Measurements from ENCODE around the gene NFXL1.

Gene NFXL1

DNA sequence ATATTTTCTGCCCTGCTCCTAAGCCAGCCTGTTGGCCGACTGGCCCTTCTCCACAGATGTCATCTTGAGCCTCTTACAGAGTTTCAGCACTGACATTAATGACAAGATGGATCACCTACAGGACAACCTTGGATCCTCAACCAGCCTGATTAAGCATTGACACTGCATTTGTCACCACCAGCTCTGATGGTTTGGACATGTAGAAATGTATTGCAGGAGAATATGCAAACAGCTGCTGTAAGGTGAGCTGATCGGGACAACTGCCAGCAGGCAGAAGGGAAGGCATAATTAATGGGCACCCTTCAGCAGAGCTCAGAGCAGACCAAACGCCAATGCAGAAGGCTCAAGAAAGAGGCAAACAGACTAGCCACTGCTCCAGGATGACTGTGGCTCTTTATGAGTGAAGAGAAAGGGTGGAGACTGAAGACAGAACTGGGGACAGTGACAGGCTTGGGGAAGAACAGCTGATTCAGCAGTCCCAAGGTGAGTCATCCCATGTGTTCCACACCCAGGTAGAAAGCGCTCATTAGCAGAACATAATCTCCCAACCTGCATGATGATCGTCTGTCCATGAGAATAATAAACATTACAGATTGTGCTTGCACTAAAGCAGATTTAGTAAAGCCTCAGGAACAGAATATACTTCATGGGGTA is 83.2 kb downstream of the NFXL1 start:
- no peak for DNase-seq (ENCODE audit: low spot score)

- DNase-seq (ENCODE audit: low spot score), result peak; percentile 6
Observed at GRCh38 chr4:47830265-47831025, 83.9 kb downstream of the NFXL1 start.

GRCh38 chr4:47829438-47829837 is 84.9 kb downstream of the NFXL1 start:
- DNase-seq (ENCODE audit: low spot score), result no peak

- no peak for DNase-seq (ENCODE audit: low spot score)
Observed at GRCh38 chr4:47827343-47828047, 86.9 kb downstream of the NFXL1 start.

GRCh38 chr4:47824840-47825239 is 89.5 kb downstream of the NFXL1 start:
- peak; percentile 35 for DNase-seq (ENCODE audit: low spot score)

DNA sequence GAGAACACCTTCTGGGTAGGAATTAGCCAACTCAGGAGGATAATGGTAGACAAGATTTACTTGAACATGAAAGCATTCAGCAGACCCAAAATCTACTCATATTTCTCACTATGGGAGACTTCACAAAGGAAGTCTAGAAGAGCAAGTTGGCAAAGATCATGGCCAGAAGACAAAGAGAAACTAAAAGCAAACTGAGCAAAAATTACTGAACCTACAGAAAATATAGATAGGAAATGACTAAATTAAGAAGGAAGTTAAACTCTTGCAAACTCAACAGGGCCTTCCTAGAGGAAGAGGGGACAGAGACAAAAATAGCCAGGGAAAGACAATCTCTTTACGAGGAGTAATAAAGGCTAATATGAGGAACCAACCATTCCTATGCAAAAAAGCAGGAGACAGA is 95.2 kb downstream of the NFXL1 start:
- no peak for DNase-seq (ENCODE audit: low spot score)

GRCh38 chr4:47817275-47817674 is 97.1 kb downstream of the NFXL1 start:
- no peak for DNase-seq (ENCODE audit: low spot score)

DNA sequence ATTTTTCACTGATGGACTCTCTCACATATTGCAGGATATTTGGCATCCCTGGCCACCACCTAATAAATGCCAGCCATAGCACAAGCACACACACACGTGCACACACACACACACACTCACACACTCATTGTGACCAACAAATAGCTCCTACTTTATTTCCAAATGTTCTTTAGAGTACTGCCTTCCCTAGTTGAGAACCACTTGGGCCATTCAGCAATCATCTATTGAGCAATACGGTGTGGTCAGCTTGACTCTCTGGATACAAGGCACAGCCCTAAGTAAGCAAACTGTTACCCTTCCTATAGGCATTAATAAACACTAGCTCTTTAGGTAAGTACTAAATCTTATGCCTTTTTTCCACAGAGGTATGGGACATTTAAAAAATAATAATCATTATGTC is 97.6 kb downstream of the NFXL1 start:
- no peak for DNase-seq (ENCODE audit: low spot score)

DNA sequence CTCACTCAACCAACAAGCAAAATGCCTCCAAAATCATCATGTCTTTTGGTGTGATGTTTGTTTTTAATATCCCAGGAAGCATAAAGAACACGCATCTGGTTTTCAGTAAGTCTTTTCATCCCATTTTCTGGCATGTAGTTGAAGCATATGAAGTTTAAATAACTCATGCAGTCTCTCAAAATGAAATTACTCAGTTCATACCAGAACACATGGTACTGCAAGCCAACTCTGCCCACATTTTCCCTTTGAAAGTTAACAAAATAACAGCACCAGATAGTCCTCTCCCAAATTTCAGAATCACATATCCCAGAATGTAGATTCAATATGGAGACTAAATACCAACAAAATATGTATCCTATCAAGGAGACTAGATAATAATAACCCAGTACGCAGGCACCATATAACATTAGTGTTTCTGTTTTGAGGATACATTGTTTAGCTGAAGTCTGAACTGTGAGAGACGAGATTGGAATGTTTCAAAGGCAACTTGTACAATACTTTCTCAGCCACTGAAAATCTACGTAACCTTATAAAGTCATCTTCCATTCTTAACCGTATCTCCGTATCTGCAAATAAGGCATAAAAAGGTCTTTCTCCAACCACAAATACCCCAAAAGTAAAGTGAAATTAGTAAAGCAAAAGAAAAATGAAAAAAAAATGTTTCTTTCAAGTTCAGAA is 99.6 kb downstream of the NFXL1 start:
- no peak for DNase-seq (ENCODE audit: low spot score)

- no peak for DNase-seq (ENCODE audit: low spot score)
Observed at GRCh38 chr4:47809654-47810203, 104.7 kb downstream of the NFXL1 start.

DNA sequence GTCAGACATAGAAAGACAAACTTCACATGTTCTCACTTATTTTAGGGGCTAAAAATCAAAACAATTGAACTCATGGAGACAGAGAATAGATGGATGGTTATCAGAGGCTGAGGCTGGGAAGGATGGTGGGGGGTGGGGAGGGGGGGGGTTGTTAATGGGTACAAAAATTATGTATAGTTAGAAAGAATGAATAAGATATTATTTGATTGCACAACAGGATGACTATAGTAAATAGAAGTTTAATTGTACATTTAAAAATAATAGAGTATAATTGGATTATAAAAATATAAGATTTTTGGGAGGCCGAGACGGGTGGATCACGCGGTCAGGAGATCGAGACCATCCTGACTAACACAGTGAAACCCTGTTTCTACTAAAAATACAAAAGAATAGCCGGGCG is 109.8 kb downstream of the NFXL1 start:
- no peak for DNase-seq (ENCODE audit: low spot score)

DNA sequence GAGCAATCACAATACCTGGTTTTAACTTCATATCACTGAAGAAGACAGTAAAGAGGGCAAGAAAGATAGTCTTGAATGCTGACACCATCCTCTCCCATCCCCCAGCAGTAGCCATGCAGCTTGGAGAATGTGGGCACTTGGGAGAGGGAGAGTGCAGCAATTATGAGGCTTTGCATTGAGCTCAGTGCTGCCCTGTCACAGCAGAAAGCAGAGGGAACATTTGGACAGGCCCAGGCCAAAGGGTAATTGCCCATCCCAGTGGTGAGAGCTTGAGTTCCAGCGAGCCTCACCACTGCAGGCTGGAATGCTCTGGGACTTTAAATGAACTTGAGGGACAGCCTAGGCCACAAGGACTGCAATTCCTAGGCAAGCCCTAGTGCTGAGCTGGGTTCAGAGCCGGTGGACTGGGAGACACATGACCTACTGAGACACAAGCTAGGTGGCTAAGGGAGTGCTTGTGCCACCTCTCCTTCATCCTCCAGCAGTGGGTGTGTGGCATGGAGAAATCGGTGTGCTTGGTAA is 112.8 kb downstream of the NFXL1 start:
- DNase-seq (ENCODE audit: low spot score), result no peak

DNA sequence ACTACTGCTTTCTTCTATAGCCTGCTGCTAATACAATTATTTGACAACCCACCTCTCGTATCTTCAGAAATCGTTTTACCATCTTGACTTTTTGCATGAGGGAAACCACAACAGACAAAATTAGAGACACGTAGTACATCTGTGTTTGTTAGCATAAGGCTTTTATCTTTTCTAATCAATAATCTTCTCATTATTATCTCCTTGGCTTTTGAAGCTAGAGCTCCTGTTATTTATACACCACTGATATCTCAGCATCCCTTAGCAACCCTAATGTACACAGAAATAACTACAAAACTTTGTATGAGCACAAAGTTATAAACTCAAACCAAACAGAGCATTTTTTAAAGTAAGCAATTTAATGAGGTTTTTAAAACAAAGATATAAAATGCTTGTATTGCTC is 116.2 kb downstream of the NFXL1 start:
- no peak for DNase-seq (ENCODE audit: low spot score)

Measured in kidney tubule cell (primary cell).